HG03469 (cell line): Measurements from ENCODE around the gene GYPC.
"Not testable (repeated sequence)": the region's sequence is repeated elsewhere in the genome, so short reads cannot be mapped to it uniquely, and the experiment has no call there.

Experiments used
- ATAC-seq: cut with Tn5 transposase; IDR thresholded peaks from one replicate; pipeline ENCODE4 v1.9.1; 2021; ENCODE audit warnings: mild to moderate bottlenecking, moderate library complexity, moderate number of reproducible peaks; ENCODE audit not compliant: unreplicated experiment

Gene GYPC

DNA sequence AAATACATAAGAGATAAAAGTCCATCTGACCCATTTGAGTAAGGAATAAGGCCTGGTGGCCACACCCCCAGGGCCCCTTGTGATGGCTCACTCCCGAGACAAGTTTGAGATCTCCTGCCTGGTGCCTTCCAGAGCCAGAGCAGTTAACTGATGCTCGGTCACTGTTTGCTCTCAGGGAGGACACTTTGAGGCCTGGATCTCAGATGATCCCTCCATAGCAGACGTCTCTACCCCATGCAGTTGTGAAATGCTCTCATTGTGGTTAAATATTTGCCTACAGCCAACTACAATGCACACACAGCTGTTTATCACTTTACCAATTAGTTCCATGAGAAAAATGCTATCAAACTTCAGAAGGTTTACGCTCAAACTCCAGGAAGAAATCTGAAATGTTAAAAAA is 12.3 kb downstream of the GYPC start:
- ATAC-seq: no peak

DNA sequence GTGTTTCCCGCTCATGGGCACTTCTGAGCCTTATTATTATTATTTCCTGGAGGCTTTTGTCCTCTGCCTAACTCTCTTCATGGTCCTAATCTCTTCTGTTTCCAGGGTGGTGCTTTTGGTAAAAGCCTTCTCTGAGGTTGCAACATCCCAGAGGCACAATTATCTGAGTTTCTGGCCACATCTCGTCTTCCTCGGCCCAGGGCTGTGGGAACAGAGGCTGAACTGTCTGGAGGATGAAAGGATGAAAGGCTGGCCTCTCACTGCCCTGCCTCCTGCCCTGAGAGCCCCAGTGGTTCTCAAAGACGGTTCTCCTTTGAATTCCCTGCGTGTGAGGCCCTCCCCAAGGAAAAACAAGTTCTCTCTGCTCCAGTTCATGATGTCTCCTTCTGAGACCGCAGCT is 13.8 kb downstream of the GYPC start:
- ATAC-seq: no peak

DNA sequence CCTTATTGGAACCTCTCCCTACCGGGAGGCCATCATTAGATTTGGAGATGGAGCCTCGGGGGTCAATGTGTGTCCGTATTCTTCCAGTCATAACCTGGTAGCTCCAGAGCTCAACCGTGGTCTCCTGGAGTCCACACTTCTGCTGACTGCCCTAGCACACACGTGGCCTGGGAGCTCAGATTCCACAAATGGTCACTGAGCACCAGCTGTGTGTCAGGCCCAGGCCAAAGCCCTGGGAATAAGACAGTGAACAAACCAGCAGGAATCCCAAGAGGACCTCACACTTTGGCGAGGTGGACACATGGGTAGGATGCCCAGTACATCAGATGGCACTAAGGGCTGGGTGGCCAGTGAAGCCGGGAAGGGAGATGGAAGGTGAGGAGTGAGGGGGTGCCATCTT is 15.5 kb downstream of the GYPC start:
- no peak for ATAC-seq

DNA sequence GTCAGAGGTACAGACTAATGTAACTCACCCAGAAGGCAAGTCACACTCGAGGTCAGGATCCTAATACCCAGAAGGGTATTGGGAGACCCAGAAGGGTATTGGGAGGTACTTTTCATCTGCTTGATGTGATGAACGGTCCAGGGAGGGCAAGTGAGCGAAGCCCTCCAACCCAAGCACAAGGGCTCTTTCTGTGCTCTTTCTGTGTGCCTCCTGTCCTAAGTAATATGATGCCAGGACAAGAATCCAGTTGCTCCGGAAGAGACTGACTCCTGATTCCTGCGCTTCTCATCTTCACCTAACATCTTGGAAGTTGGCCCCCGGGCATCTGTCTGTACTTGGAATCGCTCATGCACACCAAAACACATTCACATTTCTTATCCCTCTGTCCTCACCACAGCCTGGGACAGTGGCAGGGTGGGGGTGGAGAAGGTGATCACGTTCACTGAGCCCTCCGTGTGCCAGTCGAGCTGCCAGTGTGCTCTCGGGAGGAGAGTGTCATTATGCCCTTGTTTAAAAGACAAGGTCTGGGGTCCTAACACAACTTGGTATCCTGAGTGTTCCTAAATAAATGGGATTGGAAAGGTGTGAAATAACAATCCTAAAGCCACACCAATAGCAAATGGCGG is 17.1 kb downstream of the GYPC start:
- ATAC-seq: no peak

DNA sequence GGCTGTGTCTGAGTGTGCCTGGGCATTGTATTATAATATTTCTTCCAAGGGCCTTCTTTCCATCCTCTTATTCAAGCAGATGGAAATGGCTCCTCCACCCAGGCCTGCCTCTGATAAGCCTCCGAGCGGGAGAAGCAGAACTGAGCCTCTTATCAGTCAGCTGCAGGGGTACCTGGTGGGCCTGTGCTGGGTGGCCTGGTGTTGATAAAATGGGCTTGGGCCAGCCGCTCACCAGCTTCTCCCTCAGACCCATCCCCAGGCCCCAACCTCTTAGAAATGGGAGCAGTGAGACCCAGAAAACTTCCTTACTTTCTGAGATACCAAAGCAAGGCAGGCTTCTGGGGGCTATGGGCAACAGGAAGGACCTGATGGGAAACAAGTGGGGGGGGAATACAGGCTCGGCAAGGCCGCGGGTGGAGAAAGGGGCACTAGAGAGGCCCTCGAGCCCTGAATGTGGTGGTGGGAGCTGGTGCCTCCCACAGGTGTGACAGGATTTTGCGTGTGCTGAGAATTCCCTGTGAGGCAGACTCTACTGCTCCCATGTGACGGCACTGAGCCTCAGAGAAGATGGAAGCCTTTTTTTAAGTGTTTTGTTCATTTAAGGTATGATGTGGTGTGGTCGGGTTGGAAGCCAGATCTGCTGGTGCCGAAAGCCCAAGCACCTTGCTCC is 18.3 kb downstream of the GYPC start:
- no peak for ATAC-seq

DNA sequence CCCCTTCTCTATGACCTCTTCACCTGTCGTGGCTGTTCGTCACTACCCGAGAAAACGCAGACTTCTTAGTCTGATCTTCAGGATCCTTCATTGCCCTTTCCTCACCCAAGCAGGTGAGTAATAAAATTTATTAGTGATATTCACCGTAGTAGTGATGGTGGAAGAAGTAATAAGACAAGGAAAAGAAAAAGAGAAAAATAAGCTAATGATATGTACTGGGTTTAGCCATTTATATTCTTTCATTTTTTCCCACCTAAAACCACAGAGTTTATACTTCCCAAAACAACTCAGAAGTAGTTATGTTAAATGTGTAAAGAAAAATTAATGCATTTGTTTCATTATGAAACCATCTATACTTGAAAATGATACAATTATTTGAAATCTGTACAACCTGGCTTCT is 19.7 kb downstream of the GYPC start:
- ATAC-seq: no peak

DNA sequence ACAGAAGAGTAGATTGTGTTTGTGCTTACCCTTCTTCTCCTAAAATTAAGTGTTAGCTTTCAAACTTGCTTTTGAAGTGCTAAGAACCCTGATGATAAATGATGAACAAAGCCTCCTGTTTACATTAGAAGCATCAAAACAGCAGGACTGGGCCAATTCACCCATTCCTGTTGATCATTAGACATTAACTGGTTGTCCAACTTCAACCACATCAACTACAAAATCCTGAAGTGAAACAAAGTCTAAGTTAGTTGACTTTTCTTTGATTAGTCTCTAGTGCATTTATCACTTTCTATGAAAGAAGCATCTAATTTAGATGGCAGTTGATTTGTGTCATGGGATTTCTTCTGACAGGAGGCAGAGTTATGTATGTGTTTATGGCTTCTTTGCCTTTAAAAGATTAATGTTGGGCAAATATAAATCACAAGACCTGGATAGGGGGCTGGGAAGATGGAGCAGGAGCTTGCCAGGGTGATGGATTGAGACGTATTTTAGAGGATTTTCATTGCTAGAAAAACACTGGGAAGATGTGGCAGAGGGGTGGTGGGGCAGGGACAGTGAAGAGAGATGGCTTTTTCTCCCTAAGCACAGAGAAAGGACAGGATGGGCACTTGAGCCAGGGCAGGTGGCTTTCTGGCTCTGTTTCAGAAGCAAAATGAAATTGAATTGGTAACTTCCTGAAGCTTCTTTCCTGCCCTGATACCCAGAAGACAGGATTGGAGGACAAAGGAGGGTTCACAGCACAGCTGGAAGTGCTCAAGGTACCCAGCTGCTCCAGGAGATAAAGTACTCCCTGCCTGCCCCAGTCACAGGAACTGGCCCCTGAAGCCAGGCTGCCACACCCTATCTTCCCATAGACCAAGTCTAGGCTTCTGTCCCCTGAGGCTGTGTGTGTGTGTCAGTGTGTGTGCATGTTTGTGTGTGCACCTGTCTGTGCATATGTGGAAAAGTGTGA is 20.5 kb downstream of the GYPC start:
- ATAC-seq: no peak

DNA sequence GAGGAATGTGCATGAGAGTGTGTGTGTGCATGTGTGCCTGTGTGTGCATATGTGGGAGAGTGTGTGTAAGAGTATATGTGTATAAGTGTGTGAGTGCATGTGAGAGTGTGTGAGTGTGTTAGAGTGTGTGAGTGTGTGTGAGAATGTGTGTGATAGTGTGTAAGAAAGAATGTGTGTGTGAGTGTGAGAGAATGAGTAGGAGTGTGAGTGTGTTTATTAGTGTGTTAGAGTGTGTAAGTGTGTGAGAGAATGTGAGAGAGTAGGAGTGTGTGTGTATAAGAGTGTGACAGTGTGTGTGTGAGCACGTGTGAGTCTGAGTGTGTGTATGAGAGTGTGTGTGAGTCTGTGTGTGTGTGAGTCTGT is 21.2 kb downstream of the GYPC start:
- ATAC-seq: no peak

DNA sequence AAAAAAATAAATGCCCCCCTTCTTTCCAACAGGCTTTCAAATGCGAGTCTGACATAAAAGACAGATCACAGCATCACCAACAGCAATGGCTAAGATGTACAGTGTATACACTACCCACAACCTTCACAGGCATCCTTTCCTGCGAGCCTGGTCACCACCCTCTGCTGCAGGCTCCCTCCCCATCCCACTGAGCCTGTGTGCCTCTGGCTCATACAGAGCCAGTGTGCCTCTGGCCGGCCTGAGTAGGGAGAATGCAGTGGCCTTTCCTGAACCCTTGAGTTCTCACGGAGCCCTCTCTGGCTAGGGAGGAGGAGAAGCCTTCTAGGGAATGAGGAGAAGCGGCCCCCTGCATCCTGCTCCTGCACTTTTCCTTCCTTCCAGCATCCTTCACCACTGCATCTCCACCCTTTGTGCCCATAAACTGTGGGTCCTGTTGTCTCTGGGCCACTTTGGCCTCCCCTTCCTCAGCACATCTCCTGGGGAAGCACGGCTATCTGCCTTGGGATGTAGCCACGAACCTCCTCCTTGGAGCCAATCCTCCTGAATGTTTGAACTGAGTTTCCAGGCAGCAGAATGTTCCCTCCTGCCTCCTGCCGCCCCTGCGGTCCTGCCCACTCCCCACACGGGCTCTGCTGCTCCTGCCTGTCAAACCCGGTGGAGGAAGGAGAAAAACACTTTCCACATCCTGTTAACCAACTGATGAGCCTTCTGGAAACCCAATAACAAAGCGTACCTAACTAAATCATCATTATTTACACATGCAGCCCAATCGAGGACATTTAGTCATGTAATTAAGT is 22.5 kb downstream of the GYPC start:
- ATAC-seq: no peak

DNA sequence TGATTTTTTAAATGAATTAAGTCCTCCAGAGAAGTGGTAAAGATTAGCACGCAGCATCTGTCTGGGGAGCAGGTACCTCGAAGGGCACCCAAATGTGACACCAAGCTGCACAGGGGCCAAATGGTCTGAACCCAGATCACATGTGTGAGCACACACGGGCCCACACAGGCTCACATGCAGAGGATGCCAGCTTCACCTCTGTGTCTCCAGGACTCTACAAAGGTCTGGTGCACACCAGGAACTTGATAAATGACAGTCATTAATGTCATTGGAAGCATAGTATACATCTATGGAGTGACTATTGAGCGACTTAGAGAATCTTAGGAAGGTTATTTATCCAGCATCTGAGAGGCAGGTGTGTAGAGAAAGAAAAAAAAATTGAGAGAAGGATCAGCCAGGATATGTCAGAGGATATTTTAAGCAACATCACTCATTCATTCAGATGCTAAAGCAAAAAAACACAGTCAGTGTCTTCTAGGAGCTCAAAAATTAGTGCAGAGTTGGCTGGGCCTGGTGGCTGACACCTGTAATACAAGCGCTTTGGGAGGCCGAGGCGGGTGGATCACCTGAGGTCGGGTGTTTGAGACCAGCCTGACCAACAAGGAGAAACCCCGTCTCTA is 23.2 kb downstream of the GYPC start:
- no peak for ATAC-seq

DNA sequence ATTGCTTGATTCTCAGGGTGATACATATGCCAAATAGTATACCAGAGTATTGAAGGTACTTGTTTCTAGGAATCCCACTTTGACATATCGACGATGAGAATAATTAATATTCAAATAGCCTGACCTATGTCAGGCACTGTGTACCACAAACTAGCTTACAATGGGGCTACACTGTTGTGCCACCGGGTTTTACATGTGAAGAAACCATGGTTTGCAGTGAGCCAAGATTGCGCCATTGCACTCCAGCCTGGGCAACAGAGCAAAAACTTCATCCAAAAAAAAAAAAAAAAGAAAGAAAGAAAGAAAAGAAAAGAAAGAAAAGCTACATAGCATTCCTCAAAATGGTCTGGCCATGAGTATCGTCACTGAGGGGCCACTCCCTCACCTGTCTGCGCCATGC is 25.5 kb downstream of the GYPC start:
- ATAC-seq: no peak

DNA sequence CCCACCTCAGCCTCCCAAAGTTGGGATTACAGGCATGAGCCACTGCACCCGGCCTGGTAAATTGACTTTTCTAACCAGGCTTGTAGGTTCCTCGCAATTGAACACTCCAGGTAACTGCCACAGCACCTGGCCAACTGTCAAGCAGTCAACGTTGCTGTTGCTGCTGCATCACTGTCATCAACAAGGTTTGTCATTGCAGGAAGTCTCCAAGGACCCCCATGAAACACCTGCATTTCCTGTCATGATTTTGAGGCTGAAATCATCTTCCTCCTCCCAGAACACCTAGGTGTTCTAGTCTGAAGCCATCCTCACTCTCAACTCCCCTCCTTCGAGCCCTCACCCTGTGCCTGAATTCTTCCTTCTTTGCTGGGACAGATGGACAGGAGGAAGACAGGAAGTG is 29.7 kb downstream of the GYPC start:
- no peak for ATAC-seq

DNA sequence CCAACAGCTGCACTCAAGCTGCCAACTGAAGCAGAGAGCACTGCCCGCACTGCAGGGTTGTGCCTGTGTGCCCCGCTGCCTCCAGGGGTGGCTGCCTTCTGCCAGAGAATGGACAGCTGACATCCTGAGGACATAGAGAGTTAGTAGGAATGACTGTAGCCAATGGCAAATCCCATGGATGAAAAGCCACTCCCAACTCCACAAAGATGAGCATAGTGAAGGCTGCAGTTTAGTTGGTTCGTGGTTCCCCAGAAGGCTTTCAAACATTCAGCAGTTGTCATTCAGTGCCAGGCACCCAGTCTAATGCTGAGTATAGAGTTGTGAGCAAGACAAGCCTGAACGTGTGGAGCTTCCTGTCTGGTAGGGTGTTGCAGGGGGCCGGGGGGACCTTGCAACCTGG is 30.3 kb downstream of the GYPC start:
- ATAC-seq: no peak

DNA sequence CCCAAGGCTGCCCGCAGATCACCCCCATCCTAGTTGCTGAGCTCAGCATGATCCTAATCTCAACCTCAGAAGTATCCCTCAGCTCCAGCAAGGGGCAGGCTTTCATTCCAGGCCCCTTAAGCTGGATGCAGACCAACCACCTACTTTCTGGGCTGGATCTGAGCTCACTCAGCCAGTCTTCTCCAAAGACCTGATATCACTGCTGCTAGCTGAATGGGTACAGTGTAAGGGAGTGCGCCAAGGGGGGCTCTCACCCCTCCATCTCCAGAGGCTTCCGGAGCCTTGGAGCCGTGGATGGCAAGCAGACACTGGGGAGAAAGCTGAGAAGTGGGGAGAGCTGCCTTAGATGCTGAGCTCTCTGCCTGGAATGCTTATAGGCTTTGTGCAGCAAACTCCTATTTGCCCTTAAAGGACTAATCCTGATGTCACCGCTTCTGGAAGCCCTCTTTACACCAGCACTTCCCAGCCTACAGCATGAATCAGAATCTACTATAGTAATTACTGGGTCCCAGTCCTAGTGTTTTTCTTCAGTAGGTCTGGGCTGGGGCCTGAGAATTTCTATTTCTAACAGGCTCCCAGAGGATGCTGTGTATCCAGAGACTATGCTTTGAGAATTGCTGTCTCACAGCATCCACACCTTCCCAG is 31.0 kb downstream of the GYPC start:
- no peak for ATAC-seq

DNA sequence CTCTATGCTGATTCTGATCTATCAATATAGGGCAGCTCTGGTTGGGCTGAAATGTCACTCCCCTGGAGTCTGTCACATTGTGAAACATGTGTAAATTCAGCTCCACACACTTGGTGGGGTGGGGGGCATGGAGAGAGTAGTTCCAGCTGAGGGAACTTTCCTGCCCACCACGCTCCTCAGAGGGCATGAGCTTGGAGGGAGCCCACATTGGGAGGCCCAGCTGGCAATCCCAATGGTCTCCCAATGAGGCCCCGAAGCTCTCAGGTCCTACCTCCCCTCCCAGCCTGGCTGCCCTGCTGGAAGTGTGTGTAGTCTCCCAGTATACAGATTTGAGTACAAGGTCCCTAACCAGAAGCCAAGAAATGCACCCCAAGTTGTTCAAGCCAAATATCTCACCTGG is 31.5 kb downstream of the GYPC start:
- ATAC-seq: no peak

DNA sequence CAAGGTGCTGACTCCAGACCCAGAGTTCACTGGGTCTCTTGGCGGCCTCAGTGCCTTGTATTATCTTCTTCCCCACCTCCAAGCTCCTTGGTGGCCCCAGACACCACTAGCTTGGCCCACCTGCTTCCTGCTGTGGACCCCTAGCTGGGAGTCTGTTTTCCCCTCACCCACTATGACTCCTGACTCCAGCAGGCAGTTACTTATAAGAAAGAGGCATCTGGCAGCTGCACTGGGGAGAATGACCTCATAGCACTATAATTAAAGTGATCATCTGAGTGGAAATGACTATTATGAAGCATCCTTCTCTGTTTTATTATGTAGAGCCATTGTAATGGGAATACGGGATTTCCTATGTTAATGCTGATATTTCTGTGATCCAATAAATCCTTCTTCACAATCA is 32.6 kb downstream of the GYPC start:
- not testable (repeated sequence) for ATAC-seq

DNA sequence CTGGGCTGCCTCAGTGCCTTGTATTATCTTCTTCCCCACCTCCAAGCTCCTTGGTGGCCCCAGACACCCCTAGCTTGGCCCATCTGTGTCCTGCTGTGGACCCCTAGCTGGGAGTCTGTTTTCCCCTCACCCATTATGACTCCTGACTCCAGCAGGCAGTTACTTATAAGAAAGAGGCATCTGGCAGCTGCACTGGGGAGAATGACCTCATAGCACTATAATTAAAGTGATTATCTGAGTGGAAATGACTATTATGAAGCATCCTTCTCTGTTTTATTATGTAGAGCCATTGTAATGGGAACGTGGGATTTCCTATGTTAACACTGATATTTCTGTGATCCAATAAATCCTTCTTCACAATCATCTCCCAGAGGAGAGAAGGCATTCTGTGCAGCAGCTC is 36.3 kb downstream of the GYPC start:
- ATAC-seq: not testable (repeated sequence)

DNA sequence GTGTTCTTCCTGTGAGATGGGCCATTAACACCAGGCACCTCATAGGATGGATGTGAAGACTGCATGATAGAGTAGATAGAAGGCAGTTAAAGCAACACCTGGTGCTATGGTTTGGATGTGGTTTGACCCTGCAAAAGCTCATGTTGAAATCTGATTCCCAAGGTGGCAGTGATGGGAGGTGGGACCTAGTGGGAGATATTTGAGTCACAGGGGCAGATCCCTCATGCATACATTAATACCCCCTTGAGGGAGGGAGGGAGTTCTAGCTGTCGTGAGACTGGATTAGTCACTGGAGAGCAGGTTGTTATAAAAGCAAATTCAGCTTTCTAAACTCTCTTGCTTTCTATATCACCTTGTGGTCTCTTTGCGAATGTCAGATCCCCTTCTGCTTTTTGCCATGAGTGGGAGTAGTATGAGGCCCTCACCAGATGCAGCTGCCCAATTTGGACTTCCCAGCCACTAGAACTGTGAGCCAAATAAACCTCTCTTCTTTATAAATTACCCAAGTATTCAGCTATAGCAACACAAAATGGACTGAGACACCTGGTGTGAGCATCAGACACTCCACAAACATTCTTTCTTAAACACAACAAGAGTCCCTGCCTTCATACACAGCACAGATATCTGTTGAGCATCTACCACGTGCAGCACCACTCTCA is 37.1 kb downstream of the GYPC start:
- not testable (repeated sequence) for ATAC-seq

DNA sequence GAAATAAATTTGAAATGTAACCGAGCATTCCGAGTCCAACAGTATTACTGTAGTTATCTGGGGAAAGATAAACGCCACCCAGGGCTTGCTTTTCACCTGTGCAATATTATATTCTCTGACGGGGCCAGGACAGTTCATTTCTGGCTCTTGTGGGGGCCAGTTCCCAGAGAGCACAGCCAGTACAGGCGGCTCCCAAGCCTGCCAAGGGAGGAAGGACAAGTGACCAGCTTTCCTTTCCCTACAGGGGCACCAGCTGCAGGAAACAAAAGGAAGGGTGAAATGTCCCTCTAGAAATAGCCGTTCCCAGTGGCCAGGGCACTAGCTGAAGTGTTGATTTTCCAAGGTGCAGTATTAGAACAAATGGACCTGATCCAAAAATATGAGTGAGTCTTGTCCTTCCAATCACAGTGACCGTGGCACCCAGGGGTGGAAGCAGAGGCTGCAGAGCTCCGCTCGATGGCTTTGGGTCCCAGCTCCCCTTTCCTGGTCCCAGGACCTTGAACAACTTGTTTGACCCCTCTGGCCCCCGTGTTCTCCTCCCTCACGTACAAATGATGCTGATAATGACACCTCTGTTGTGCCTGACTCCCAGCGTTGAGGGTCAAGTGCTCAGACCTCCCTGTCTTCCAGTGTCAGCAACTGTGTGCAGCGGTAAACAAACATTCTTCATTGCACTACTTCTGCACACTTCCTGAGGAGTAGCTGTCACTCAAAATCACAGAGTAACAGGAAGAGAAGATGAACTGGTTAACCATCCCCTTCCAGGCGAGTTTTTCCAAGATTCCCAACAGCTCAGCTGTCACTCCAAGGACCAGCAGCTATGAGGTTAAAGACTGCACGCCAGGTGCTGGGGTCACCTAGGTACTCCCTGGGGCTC is 40.9 kb downstream of the GYPC start:
- ATAC-seq: no peak
